Activated naive CD4-positive, alpha-beta T cell treated with anti-CD3 and anti-CD28 coated beads, Interleukin-2, amount 50 U/mL, for 72 hours (primary cell): ENCODE results near the gene KHDC1. TPM values are rescaled to one million over a fixed set of nuclear protein-coding genes. Genes with fewer than 3 reads are reported as not detected.
"Not testable (repeated sequence)": the region's sequence is repeated elsewhere in the genome, so short reads cannot be mapped to it uniquely, and the experiment has no call there.

ENCODE experiments used
- ATAC-seq, 2 donors: fragments of 150-1000 bp; cut with Tn5 transposase; 2 replicates each; pipeline ENCODE4 v1.10.0; 2021; ENCODE audit warnings: mild to moderate bottlenecking in 2 of 2, moderate library complexity in 2 of 2
- DNase-seq, 2 donors: peaks; one replicate each; pipeline ENCODE4 v3.0.0; 2021 to 2022; ENCODE audit warnings: low spot score in 2 of 2
- H3K27ac Mint-ChIP-seq, 2 donors: one replicate each; pipeline ENCODE4 v1.8.0; 2022; ENCODE audit warnings: mild to moderate bottlenecking in 2 of 2, mixed read lengths in 2 of 2
- H3K36me3 Mint-ChIP-seq, 2 donors: one replicate each; pipeline ENCODE4 v1.8.0; 2022; ENCODE audit warnings: mixed read lengths in 2 of 2
- H3K9me3 Mint-ChIP-seq, 2 donors: one replicate each; pipeline ENCODE4 v1.8.0; 2022; ENCODE audit warnings: mixed read lengths in 2 of 2
- total RNA-seq, 2 donors: library from RNA; stranded (reverse); gene quantifications; one replicate each; pipeline ENCODE4 v1.2.3, GENCODE V29; 2022

KHDC1 gene
- 1 to 10 TPM; 2.3 to 4.0 TPM for total RNA-seq

- Mint-ChIP-seq H3K27ac (peak within 1 kb of the TSS; percentile 56 to 80), H3K9me3 (no peaks in the 10 kb centered on the region), H3K36me3 (peaks cover 12 to 14% of the 10 kb centered on the region in 2 donors)
- DNase-seq (peak; percentile 63 to 69), ATAC-seq (peak; percentile 91 to 94)
Measured at GRCh38 chr6:73262671-73263569, at the start of gene KHDC1. Gene KHDC1, minus strand, starts transcription at chr6:73263196. Its CDS starts 20,679 bp downstream, at chr6:73242517.

- H3K9me3 Mint-ChIP-seq, ATAC-seq, DNase-seq: not testable (repeated sequence)
- peak overlapping the region in 1 of 2 donors; percentile 90 for H3K27ac Mint-ChIP-seq
- peaks cover 21 to 23% of the 10 kb centered on the region in 2 donors for H3K36me3 Mint-ChIP-seq
Measured at GRCh38 chr6:73310503-73310845, 47.5 kb upstream of the KHDC1 start.

- DNase-seq (peak; percentile 60 to 77), ATAC-seq (peak; percentile 92 to 97)
- H3K36me3 Mint-ChIP-seq = peaks cover 21 to 23% of the 10 kb centered on the region in 2 donors
- H3K9me3 Mint-ChIP-seq = no peaks in the 10 kb centered on the region
- H3K27ac Mint-ChIP-seq = peak overlapping the region; percentile 90 to 91
Measured at GRCh38 chr6:73309785-73310502, 46.9 kb upstream of the KHDC1 start.

GRCh38 chr6:73309535-73309784 lies 46.5 kb upstream of the KHDC1 start:
- H3K36me3 Mint-ChIP-seq = peaks cover 21 to 23% of the 10 kb centered on the region in 2 donors
- ATAC-seq = no peak
- no peak for DNase-seq
- peak overlapping the region; percentile 84 to 90 for H3K27ac Mint-ChIP-seq
- H3K9me3 Mint-ChIP-seq = no peaks in the 10 kb centered on the region

- no peak for ATAC-seq
- Mint-ChIP-seq H3K27ac (peak overlapping the region; percentile 84 to 90), H3K36me3 (peaks cover 20 to 21% of the 10 kb centered on the region in 2 donors), H3K9me3 (no peaks in the 10 kb centered on the region)
- no peak for DNase-seq
Measured at GRCh38 chr6:73308712-73309534, 45.9 kb upstream of the KHDC1 start.

- not testable (repeated sequence) for ATAC-seq, H3K9me3 Mint-ChIP-seq, H3K27ac Mint-ChIP-seq, DNase-seq, H3K36me3 Mint-ChIP-seq
Measured at GRCh38 chr6:73303773-73304172, 40.8 kb upstream of the KHDC1 start.

- no peaks in the 10 kb centered on the region for H3K9me3 Mint-ChIP-seq
- H3K27ac Mint-ChIP-seq = no peak overlapping the region
- peaks cover 5 to 11% of the 10 kb centered on the region in 2 donors for H3K36me3 Mint-ChIP-seq
- ATAC-seq (no peak), DNase-seq (no peak)
Measured at GRCh38 chr6:73302339-73302738, 39.3 kb upstream of the KHDC1 start.

GRCh38 chr6:73299151-73299971 lies 36.4 kb upstream of the KHDC1 start:
- no peak for ATAC-seq
- peaks cover 11% of the 10 kb centered on the region in 2 donors for H3K36me3 Mint-ChIP-seq

GRCh38 chr6:73293331-73293730 lies 30.3 kb upstream of the KHDC1 start:
- ATAC-seq (no peak), DNase-seq (no peak)
- peak overlapping the region in 1 of 2 donors; percentile 20 for H3K27ac Mint-ChIP-seq
- H3K9me3 Mint-ChIP-seq = no peaks in the 10 kb centered on the region
- H3K36me3 Mint-ChIP-seq = peaks cover 0 to 6% of the 10 kb centered on the region in 2 donors

More at GRCh38 chr6:73299151-73299971, 36.4 kb upstream of the KHDC1 start:
- DNase-seq = no peak
- Mint-ChIP-seq H3K9me3 (no peaks in the 10 kb centered on the region), H3K27ac (peak overlapping the region in 1 of 2 donors; percentile 50)

- ATAC-seq = no peak
- H3K27ac Mint-ChIP-seq = no peak overlapping the region
Measured at GRCh38 chr6:73290435-73290834, 27.4 kb upstream of the KHDC1 start.

GRCh38 chr6:73286752-73287151 lies 23.8 kb upstream of the KHDC1 start:
- ATAC-seq (no peak), DNase-seq (no peak)
- H3K27ac Mint-ChIP-seq = no peak overlapping the region
- peaks cover 0 to 4% of the 10 kb centered on the region in 2 donors for H3K36me3 Mint-ChIP-seq
- no peaks in the 10 kb centered on the region for H3K9me3 Mint-ChIP-seq

More at GRCh38 chr6:73290435-73290834, 27.4 kb upstream of the KHDC1 start:
- Mint-ChIP-seq H3K9me3 (no peaks in the 10 kb centered on the region), H3K36me3 (peaks cover 0 to 6% of the 10 kb centered on the region in 2 donors)
- DNase-seq = no peak

- peak in 1 of 2 donors; percentile 37 for ATAC-seq
- DNase-seq = no peak
- Mint-ChIP-seq H3K36me3 (peaks cover 0 to 4% of the 10 kb centered on the region in 2 donors), H3K9me3 (no peaks in the 10 kb centered on the region), H3K27ac (no peak overlapping the region)
Measured at GRCh38 chr6:73285674-73286283, 22.8 kb upstream of the KHDC1 start.

- ATAC-seq = no peak
- peaks cover 0 to 4% of the 10 kb centered on the region in 2 donors for H3K36me3 Mint-ChIP-seq
- DNase-seq = no peak
- H3K9me3 Mint-ChIP-seq = no peaks in the 10 kb centered on the region
- H3K27ac Mint-ChIP-seq = peak overlapping the region in 1 of 2 donors; percentile 78
Measured at GRCh38 chr6:73282871-73283270, 19.9 kb upstream of the KHDC1 start.

- not testable (repeated sequence) for DNase-seq, H3K9me3 Mint-ChIP-seq, H3K36me3 Mint-ChIP-seq, ATAC-seq, H3K27ac Mint-ChIP-seq
Measured at GRCh38 chr6:73281684-73282083, 18.7 kb upstream of the KHDC1 start.

GRCh38 chr6:73269296-73269695 lies 6.3 kb upstream of the KHDC1 start:
- not testable (repeated sequence) for H3K27ac Mint-ChIP-seq, H3K9me3 Mint-ChIP-seq, ATAC-seq, DNase-seq, H3K36me3 Mint-ChIP-seq
